Breast epithelium (tissue), 4 donors: ENCODE results near the gene SPOCK1. TPM values are rescaled to one million over a fixed set of nuclear protein-coding genes. Genes with fewer than 3 reads are reported as not detected.

Source experiments
- DNase-seq, 2 donors: peaks; one replicate each; pipeline ENCODE4 v3.0.0-alpha.2; 2019; ENCODE audit warnings: low spot score in 2 of 2
- H3K27ac ChIP-seq, 2 donors: fragments of 200-600 bp; sonication (generic) in 1 of 2; one replicate each; pipeline ENCODE4 v1.5.1; 2016 to 2019; ENCODE audit warnings: mild to moderate bottlenecking in 1 of 2
- H3K27me3 ChIP-seq, 2 donors: fragments of 200-600 bp; sonication (generic) in 1 of 2; one replicate each; pipeline versions ENCODE4 v1.5.1 to v1.6.0; 2017 to 2019; ENCODE audit warnings: control low read depth in 1 of 2, mild to moderate bottlenecking in 1 of 2
- H3K36me3 ChIP-seq: fragments of 200-600 bp; one replicate; pipeline ENCODE4 v1.5.1; 2019
- H3K4me1 ChIP-seq, 2 donors: fragments of 200-600 bp; sonication (generic); one replicate each; pipeline ENCODE4 v1.5.1; 2016 to 2019; ENCODE audit warnings: control low read depth in 1 of 2
- H3K4me3 ChIP-seq, 3 donors: fragments of 200-600 bp; sonication (generic); 1 replicate in 2 of 3; 2 replicates in 1 of 3; pipeline ENCODE4 v1.5.1; 2016 to 2019; ENCODE audit warnings: mild to moderate bottlenecking in 3 of 3, moderate library complexity in 2 of 3
- H3K9me3 ChIP-seq, 2 donors: fragments of 200-600 bp; sonication (generic) in 1 of 2; one replicate each; pipeline ENCODE4 v1.5.1; 2016 to 2019; ENCODE audit warnings: control low read depth in 1 of 2
- POLR2A ChIP-seq: fragments of 450-650 bp; IDR thresholded peaks from one replicate; pipeline ENCODE4 v1.6.1; 2016; ENCODE audit warnings: antibody characterized with exemption, mild to moderate bottlenecking, moderate library complexity
- POLR2AphosphoS5 ChIP-seq, 3 donors: sonication (generic); formaldehyde crosslinking; IDR thresholded peaks; one replicate each; pipeline ENCODE4 v1.6.1; 2017; ENCODE audit warnings: antibody characterized with exemption in 3 of 3
- intact Hi-C: fragments of 100-400 bp; cut with DNase I; formaldehyde crosslinking; loops from one replicate; pipeline ENCODE4 v1.15.1; 2023; ENCODE audit warnings: low total_unique reads
- total RNA-seq, 3 donors: library from RNA; depleted of rRNA; stranded (reverse); fragments of >200 nt; gene quantifications; one replicate each; pipeline ENCODE4 v1.1.0, GENCODE V29; 2016
- TF ChIP-seq, protein P1 (sequence below), 3 donors: fragments of 450-650 bp; IDR thresholded peaks; one replicate each; pipeline ENCODE4 v1.5.1; 2016 to 2017; ENCODE audit warnings: antibody characterized with exemption in 3 of 3, mild to moderate bottlenecking in 3 of 3, moderate library complexity in 3 of 3

The SPOCK1 gene
- total RNA-seq, 3 donors from 2014 or later: 14.5 to 52.0 (median 24.3) TPM

DNA sequence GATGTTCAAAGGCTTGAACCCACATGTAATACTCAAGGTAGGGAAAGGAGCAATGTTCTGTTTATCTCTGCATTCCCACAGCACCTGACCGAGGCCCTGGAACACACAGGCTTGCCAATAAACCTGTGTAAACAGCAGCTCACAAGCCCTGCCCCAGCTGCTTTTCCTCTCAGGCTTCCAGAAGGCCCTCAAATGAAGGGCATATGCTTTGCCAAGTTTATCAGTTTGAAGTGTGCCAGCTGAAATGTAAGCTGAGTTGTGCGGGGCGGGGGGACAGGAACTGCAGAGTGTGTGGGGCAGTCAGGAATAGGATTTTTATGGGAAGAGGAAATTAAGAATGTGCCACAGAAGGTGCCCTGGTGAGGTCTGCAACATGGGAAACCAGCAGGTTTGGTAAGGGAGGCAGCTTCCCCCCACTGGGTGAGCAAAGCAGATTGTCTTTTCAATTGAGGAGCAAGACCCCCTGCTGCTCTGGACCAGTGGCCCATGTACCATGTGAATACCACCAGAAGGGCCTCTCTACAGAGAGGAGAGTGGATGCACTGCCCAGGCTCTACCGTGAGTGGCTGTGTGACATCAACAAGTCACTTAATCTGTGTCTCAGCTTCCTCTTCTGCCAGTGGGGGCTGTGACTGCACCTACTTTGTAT is 194.8 kb downstream of the SPOCK1 start:
- H3K36me3 ChIP-seq: no peaks in the 10 kb centered on the region

DNA sequence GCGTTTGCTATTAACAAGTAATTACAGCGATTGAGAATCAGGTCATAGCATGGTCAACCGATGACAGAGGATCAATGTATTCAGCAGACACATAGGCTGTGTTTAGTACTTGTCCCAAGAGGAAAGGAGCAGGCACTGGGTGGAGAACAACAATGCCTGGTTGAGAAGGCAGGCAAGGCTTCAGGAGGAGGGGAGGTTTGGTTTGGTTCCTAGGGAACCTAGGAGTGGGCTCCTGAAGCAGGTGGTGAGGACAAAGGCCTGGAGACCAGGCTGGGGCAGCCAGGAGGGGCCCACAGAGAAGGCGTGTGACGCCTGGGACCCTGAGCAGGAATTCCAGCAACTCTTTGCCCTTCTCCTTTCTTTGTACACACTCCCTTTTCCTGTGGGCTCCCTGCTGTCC is 195.6 kb downstream of the SPOCK1 start:
- no peak for DNase-seq
- TF ChIP-seq, protein P1, sequence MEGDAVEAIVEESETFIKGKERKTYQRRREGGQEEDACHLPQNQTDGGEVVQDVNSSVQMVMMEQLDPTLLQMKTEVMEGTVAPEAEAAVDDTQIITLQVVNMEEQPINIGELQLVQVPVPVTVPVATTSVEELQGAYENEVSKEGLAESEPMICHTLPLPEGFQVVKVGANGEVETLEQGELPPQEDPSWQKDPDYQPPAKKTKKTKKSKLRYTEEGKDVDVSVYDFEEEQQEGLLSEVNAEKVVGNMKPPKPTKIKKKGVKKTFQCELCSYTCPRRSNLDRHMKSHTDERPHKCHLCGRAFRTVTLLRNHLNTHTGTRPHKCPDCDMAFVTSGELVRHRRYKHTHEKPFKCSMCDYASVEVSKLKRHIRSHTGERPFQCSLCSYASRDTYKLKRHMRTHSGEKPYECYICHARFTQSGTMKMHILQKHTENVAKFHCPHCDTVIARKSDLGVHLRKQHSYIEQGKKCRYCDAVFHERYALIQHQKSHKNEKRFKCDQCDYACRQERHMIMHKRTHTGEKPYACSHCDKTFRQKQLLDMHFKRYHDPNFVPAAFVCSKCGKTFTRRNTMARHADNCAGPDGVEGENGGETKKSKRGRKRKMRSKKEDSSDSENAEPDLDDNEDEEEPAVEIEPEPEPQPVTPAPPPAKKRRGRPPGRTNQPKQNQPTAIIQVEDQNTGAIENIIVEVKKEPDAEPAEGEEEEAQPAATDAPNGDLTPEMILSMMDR (IDR thresholded peaks at IDR 0.05): no peak
- no peak for TF ChIP-seq POLR2A
- no peak for TF ChIP-seq POLR2AphosphoS5 (IDR thresholded peaks at IDR 0.05)
- intact Hi-C loops: no loop called here
- no peak overlapping the region for H3K27ac ChIP-seq
- no peaks in the 10 kb centered on the region for H3K4me1 ChIP-seq
- H3K9me3 ChIP-seq: no peaks in the 10 kb centered on the region
- no peaks in the 10 kb centered on the region for H3K27me3 ChIP-seq
- H3K4me3 ChIP-seq: no peak overlapping the region
- H3K36me3 ChIP-seq: no peaks in the 10 kb centered on the region

More for the DNA sequence above, 194.8 kb downstream of the SPOCK1 start:
- no peak for TF ChIP-seq POLR2AphosphoS5 (IDR thresholded peaks at IDR 0.05)
- TF ChIP-seq POLR2A: no peak
- TF ChIP-seq, protein P1 (IDR thresholded peaks at IDR 0.05): no peak
- intact Hi-C loops: no loop called here
- Histone ChIP-seq H3K4me1 (no peaks in the 10 kb centered on the region), H3K4me3 (no peak overlapping the region), H3K27me3 (no peaks in the 10 kb centered on the region), H3K9me3 (no peaks in the 10 kb centered on the region), H3K27ac (no peak overlapping the region)
- peak in 1 of 2 donors; percentile 58 for DNase-seq

DNA sequence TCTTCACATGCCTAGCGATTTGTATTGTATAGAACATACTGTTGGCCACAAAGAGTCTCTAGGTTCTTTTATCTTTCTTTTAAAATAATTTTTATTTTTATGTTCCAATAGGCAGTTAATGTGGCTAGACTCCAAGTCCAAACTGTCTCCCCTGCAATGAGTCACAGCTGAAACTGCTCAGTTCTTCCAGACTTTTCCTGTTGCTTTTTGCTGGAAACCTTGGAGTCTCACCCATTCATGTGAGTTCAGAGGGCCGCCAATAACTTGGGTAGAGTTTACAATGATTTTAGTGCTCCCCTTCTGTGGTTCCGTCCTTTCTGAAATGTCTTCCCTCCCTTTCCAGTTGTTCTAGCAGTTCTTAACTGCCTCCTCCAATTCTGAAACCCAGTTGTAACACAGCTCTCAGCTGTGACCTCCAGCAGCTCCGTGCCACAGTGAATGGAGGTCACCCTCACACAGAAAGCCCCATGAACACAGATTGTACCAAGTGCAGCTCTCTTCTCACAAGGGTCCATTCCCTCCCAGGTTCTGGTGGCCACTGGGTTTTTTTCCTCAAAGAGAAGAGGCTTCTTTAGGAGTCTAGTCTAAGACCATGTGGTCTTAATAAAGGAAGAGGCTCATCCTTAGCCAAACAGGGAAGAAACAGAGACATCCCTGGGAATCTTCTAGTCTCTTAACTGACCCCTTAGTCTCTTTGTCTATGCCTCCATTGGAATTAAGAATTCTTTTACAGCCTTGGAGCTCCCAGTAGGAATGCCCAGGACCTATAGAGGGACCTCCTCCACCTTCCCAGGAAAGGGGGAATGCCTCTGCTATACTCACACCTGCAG is 198.5 kb downstream of the SPOCK1 start:
- intact Hi-C loops: no loop called here
- H3K4me3 ChIP-seq: no peak overlapping the region
- H3K36me3 ChIP-seq: no peaks in the 10 kb centered on the region
- TF ChIP-seq POLR2A: no peak
- TF ChIP-seq, protein P1 (IDR thresholded peaks at IDR 0.05): no peak
- no peak for TF ChIP-seq POLR2AphosphoS5 (IDR thresholded peaks at IDR 0.05)
- H3K9me3 ChIP-seq: no peaks in the 10 kb centered on the region
- no peak for DNase-seq
- no peaks in the 10 kb centered on the region for H3K4me1 ChIP-seq
- H3K27ac ChIP-seq: no peak overlapping the region
- no peaks in the 10 kb centered on the region for H3K27me3 ChIP-seq

DNA sequence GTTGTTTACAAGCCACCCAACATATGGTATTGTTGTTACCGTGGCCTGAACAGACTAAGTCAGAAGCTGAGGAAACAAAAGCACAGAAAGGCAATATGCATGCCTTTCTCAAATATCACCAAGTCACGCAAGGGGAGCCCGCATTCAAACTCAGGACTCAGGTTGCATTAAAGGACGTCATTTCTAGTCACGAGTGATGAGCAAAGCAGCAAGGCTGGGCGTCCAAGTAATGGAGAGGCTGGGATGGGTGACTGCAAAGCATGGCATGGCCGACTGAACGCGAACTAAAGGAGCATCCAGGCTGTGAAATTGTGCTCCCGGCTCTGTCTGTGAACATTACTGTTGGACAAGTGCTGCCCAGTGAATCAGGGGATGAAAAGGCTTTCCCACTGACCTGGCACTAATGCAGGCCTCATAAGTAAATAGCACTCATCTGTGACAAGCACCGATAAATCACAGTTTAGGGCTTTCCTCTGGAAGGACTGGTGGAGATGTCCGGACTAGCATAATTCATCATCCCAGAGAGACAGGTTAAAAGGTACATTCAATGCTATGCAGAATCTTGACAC is 202.8 kb downstream of the SPOCK1 start:
- Histone ChIP-seq H3K4me3 (no peak overlapping the region), H3K4me1 (no peaks in the 10 kb centered on the region), H3K27ac (no peak overlapping the region), H3K9me3 (no peaks in the 10 kb centered on the region), H3K27me3 (no peaks in the 10 kb centered on the region), H3K36me3 (no peaks in the 10 kb centered on the region)
- TF ChIP-seq, protein P1 (IDR thresholded peaks at IDR 0.05): no peak
- TF ChIP-seq POLR2A (no peak), POLR2AphosphoS5 (IDR thresholded peaks at IDR 0.05) (no peak)
- no peak for DNase-seq
- intact Hi-C loops: no loop called here

DNA sequence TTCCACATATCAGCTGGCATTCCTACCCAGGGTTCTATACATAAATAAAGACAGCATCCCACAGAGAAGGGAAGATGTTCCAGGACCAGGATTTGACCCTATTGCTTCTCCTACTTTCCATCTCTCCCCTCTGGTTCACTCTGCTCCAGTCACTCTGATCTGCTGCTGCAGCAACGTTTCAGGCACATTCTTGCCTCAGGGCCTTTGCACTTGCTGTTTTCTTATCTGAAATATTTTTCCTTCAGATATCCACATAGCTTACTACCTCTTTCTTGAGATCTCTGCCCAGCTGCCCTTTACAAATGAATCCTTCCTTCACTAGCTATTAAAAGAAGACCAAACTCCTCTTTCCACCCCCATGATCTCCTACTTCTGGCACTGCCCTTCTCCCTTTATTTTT is 204.5 kb downstream of the SPOCK1 start:
- intact Hi-C loops: no loop called here
- TF ChIP-seq POLR2A (no peak), POLR2AphosphoS5 (IDR thresholded peaks at IDR 0.05) (no peak)
- TF ChIP-seq, protein P1 (IDR thresholded peaks at IDR 0.05): no peak
- H3K27ac ChIP-seq: no peak overlapping the region
- no peaks in the 10 kb centered on the region for H3K36me3 ChIP-seq
- H3K27me3 ChIP-seq: no peaks in the 10 kb centered on the region
- no peak overlapping the region for H3K4me3 ChIP-seq
- no peaks in the 10 kb centered on the region for H3K4me1 ChIP-seq
- DNase-seq: no peak
- no peaks in the 10 kb centered on the region for H3K9me3 ChIP-seq
